ENCODE results near the gene NAALADL1. TPM values are rescaled to one million over a fixed set of nuclear protein-coding genes. Genes with fewer than 3 reads are reported as not detected.
A peak's percentile ranks its signal among the peaks of the same experiment; 100 is the strongest.

NAALADL1 gene
- total RNA-seq, 1 experiment from 2014 or later: not detected

DNA sequence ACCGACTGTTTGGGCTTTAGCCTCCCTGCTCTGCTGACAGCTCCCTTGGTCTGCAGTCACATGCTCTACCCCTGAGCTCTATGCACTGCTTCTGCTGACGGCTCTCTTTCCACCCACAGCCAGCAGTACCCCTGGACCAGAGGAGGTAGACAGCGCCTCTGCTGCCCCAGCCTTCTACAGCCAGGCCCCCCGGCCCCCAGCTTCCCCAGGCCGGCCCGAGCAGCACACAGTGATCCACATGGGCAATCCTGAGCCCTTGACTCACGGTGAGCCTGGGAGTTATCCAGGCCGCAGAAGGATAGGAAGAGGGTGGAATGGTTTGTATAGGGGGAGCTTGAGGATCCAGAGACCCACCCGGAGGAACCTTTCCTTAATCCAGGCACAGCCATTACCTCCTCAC is 28.5 kb upstream of the NAALADL1 start:
- no peak for DNase-seq (ENCODE audit: low spot score)
- Histone ChIP-seq H3K27ac (ENCODE audit: low read depth, low read length, poor library complexity, severe bottlenecking) (no peak overlapping the region), H3K36me3 (ENCODE audit: insufficient read depth, low read length, poor library complexity, severe bottlenecking) (peaks cover 18% of the 10 kb centered on the region), H3K9me3 (ENCODE audit: low read depth, low read length, poor library complexity, severe bottlenecking) (no peaks in the 10 kb centered on the region), H3K4me1 (ENCODE audit: insufficient read depth, low read length, poor library complexity, severe bottlenecking) (peaks cover 12% of the 10 kb centered on the region), H3K4me3 (ENCODE audit: low read depth, low read length, poor library complexity, severe bottlenecking) (no peak overlapping the region), H3K27me3 (replicated peaks; ENCODE audit: insufficient read depth, low read depth, low read length, poor library complexity) (no peaks in the 10 kb centered on the region)
- BruUV-seq (replicated peaks): no TSS peak
- ChIA-PET CTCF (no interaction called here), POLR2A (ENCODE audit: low non-redundant PET) (no interaction called here)
- intact Hi-C loops (cut with micrococcal nuclease; ENCODE audit: unreplicated experiment): no loop called here
- TF ChIP-seq, protein P1, sequence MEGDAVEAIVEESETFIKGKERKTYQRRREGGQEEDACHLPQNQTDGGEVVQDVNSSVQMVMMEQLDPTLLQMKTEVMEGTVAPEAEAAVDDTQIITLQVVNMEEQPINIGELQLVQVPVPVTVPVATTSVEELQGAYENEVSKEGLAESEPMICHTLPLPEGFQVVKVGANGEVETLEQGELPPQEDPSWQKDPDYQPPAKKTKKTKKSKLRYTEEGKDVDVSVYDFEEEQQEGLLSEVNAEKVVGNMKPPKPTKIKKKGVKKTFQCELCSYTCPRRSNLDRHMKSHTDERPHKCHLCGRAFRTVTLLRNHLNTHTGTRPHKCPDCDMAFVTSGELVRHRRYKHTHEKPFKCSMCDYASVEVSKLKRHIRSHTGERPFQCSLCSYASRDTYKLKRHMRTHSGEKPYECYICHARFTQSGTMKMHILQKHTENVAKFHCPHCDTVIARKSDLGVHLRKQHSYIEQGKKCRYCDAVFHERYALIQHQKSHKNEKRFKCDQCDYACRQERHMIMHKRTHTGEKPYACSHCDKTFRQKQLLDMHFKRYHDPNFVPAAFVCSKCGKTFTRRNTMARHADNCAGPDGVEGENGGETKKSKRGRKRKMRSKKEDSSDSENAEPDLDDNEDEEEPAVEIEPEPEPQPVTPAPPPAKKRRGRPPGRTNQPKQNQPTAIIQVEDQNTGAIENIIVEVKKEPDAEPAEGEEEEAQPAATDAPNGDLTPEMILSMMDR (conservative IDR thresholded peaks at IDR 0.05; ENCODE audit: low read depth, low read length): no peak
- TF ChIP-seq EZH2 (IDR thresholded peaks at IDR 0.05; ENCODE audit: borderline replicate concordance, low read depth, low read length, poor library complexity, severe bottlenecking): no peak

DNA sequence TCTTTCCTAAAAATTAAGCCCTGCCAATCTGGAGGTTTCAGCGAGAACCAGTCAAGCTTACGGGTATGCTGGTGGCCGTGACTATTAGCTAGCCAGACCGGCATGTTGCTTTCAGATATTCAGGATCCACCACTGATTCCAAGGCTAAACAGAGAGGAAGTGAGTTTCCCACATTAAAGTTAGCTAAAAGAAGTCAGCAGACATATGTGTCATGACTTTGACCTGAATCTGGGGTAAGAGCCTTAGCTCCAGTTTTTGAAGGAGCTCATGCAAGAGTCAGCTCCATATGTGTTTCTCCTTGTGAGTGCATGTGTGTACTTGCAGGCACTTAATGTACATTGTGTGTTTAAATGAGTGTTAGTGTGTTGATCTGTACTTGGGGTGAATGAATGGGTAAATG is 27.1 kb upstream of the NAALADL1 start:
- no TSS peak for BruUV-seq (replicated peaks)

DNA sequence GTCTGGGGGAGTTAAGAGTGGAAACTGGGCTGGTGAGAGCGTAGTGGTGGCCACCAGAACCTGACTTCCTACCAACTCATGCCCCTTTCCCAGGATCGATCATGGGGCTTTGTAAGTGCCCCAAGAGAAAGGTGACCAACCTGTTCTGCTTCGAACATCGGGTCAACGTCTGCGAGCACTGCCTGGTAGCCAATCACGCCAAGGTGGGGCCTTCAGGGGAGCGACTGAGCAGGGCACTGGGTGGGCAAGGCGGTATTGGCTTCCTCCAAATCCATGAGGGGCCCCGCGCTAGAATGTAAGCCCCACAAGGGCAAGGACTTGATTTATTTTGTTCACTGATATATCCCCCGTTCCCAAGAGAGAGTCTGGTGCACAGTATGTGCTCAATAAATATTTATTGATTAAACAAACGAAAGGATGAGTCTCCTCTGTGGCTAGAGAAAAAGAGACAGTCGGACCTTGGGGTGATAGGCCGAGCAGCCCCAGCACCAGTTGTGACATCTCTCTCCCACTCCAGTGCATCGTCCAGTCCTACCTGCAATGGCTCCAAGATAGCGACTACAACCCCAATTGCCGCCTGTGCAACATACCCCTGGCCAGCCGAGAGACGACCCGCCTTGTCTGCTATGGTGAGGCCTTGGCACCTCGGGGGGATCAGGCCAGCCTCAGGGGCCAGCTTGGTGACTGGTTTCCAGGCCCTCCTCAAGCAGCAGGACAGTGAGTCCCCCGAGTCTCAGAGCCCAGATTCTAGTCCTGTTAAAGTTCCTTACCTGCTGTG is 26.4 kb upstream of the NAALADL1 start:
- peaks cover 35% of the 10 kb centered on the region for H3K36me3 ChIP-seq (ENCODE audit: insufficient read depth, low read length, poor library complexity, severe bottlenecking)
- intact Hi-C loops (cut with micrococcal nuclease; ENCODE audit: unreplicated experiment): no loop called here
- ChIA-PET POLR2A (ENCODE audit: low non-redundant PET) (no interaction called here), CTCF (interaction anchor here (0.7 to 1.1 kb wide), 2 partner anchors 27 to 29 kb away, joined by 3 read pairs; partner anchors contain the start of gene TM7SF2)
- H3K27ac ChIP-seq (ENCODE audit: low read depth, low read length, poor library complexity, severe bottlenecking): peak overlapping the region; percentile 90
- H3K9me3 ChIP-seq (ENCODE audit: low read depth, low read length, poor library complexity, severe bottlenecking): no peaks in the 10 kb centered on the region
- TF ChIP-seq, protein P1 (conservative IDR thresholded peaks at IDR 0.05; ENCODE audit: low read depth, low read length): no peak
- TF ChIP-seq EZH2 (IDR thresholded peaks at IDR 0.05; ENCODE audit: borderline replicate concordance, low read depth, low read length, poor library complexity, severe bottlenecking): no peak
- no peak for DNase-seq (ENCODE audit: low spot score)
- peaks cover 12% of the 10 kb centered on the region for H3K4me1 ChIP-seq (ENCODE audit: insufficient read depth, low read length, poor library complexity, severe bottlenecking)
- BruUV-seq (replicated peaks): TSS peak; percentile 71
- no peaks in the 10 kb centered on the region for H3K27me3 ChIP-seq (replicated peaks; ENCODE audit: insufficient read depth, low read depth, low read length, poor library complexity)
- H3K4me3 ChIP-seq (ENCODE audit: low read depth, low read length, poor library complexity, severe bottlenecking): peak overlapping the region; percentile 76

More for the DNA sequence above, 27.1 kb upstream of the NAALADL1 start:
- Histone ChIP-seq H3K27me3 (replicated peaks; ENCODE audit: insufficient read depth, low read depth, low read length, poor library complexity) (no peaks in the 10 kb centered on the region), H3K4me3 (ENCODE audit: low read depth, low read length, poor library complexity, severe bottlenecking) (no peak overlapping the region), H3K27ac (ENCODE audit: low read depth, low read length, poor library complexity, severe bottlenecking) (no peak overlapping the region), H3K9me3 (ENCODE audit: low read depth, low read length, poor library complexity, severe bottlenecking) (no peaks in the 10 kb centered on the region), H3K36me3 (ENCODE audit: insufficient read depth, low read length, poor library complexity, severe bottlenecking) (peaks cover 29% of the 10 kb centered on the region), H3K4me1 (ENCODE audit: insufficient read depth, low read length, poor library complexity, severe bottlenecking) (peaks cover 12% of the 10 kb centered on the region)
- ChIA-PET POLR2A (ENCODE audit: low non-redundant PET) (no interaction called here), CTCF (interaction anchor here (0.7 to 1.1 kb wide), 2 partner anchors 26 to 28 kb away, joined by 3 read pairs; partner anchors contain the start of gene TM7SF2)
- DNase-seq (ENCODE audit: low spot score): no peak
- TF ChIP-seq EZH2 (IDR thresholded peaks at IDR 0.05; ENCODE audit: borderline replicate concordance, low read depth, low read length, poor library complexity, severe bottlenecking): no peak
- TF ChIP-seq, protein P1 (conservative IDR thresholded peaks at IDR 0.05; ENCODE audit: low read depth, low read length): no peak
- intact Hi-C loops (cut with micrococcal nuclease; ENCODE audit: unreplicated experiment): no loop called here
